Testis (tissue), 2 donors: ENCODE results near the gene CD300LD.

Source experiments
- CTCF ChIP-seq, 3 experiments: fragments of 450-650 bp in 2 of 3; fragments of 200-600 bp in 1 of 3; sonication (generic) in 1 of 3; IDR thresholded peaks; one replicate each; pipeline ENCODE4 v1.5.1; 2016 to 2019; ENCODE audit warnings: antibody characterized with exemption in 3 of 3, mild to moderate bottlenecking in 2 of 3, moderate library complexity in 1 of 3
- POLR2A ChIP-seq: fragments of 450-650 bp; IDR thresholded peaks from one replicate; pipeline ENCODE4 v1.6.1; 2017; ENCODE audit warnings: antibody characterized with exemption, mild to moderate bottlenecking, moderate library complexity

GRCh38 chr17:74552037-74552436 is 40.0 kb downstream of the CD300LD start:
- TF ChIP-seq CTCF (IDR thresholded peaks at IDR 0.05) (no peak), POLR2A (no peak)
